Upper lobe of left lung (tissue), 4 donors: ENCODE data around the gene SBSN.

Experiments used
- EP300 ChIP-seq, 4 donors: sonication (generic); formaldehyde crosslinking; IDR thresholded peaks; one replicate each; pipeline ENCODE4 v1.5.1; 2017; ENCODE audit warnings: antibody characterized with exemption in 4 of 4, control low read depth in 2 of 4
- POLR2A ChIP-seq, 4 donors: fragments of 450-650 bp; IDR thresholded peaks; one replicate each; pipeline ENCODE4 v1.5.1; 2016 to 2017; ENCODE audit warnings: antibody characterized with exemption in 4 of 4, mild to moderate bottlenecking in 2 of 4
- POLR2AphosphoS5 ChIP-seq, 2 donors: sonication (generic); formaldehyde crosslinking; IDR thresholded peaks; one replicate each; pipeline ENCODE4 v1.5.1; 2017; ENCODE audit warnings: antibody characterized with exemption in 2 of 2
- TF ChIP-seq, protein P1 (sequence below), 6 experiments: fragments of 450-650 bp in 4 of 6; fragments of 200-600 bp in 2 of 6; sonication (generic) in 2 of 6; IDR thresholded peaks; one replicate each; pipeline ENCODE4 v1.5.1; 2016 to 2019; ENCODE audit warnings: antibody characterized with exemption in 6 of 6

DNA sequence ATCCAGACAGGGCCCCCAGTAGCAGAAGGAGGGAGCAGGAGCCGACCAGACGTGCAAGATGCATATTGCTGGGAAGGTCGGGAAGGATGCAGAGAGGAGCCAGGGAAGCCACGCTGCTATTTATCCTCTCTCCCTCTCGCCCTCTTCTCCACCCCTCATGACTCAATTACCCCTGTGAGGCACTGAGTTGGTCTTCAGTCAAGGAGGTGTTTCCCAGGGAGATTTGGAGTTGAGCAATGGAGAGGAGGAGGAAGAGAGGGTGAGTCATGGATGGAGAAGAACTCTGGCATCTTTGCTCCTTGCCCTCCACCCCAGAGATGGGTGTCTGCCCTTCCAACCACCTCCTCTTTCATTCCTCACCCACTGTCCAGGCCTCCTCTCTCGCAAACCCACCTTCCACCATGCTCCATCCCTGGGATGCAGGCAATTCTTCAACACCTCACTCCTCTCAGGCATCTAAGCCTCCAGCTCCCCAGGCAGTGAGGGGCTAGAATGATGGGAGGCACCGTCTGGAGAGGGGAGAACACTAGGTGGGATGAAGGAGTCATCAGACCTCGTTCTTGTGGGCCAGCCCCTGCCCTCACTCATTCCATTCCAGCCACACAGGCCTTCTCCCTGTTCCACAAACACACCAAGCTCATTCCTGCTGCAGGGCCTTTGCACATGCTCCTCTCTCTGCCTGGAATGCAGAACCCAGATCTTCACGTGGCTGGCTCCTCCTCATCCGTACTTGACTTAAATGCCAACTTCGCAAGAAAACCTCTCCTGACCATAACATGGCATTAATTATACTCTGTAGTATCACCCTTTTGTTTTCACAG is at the start of gene SBSN:
- TF ChIP-seq POLR2A (IDR thresholded peaks at IDR 0.05) (no peak), POLR2AphosphoS5 (IDR thresholded peaks at IDR 0.05) (no peak), EP300 (IDR thresholded peaks at IDR 0.05) (no peak)
- TF ChIP-seq, protein P1, sequence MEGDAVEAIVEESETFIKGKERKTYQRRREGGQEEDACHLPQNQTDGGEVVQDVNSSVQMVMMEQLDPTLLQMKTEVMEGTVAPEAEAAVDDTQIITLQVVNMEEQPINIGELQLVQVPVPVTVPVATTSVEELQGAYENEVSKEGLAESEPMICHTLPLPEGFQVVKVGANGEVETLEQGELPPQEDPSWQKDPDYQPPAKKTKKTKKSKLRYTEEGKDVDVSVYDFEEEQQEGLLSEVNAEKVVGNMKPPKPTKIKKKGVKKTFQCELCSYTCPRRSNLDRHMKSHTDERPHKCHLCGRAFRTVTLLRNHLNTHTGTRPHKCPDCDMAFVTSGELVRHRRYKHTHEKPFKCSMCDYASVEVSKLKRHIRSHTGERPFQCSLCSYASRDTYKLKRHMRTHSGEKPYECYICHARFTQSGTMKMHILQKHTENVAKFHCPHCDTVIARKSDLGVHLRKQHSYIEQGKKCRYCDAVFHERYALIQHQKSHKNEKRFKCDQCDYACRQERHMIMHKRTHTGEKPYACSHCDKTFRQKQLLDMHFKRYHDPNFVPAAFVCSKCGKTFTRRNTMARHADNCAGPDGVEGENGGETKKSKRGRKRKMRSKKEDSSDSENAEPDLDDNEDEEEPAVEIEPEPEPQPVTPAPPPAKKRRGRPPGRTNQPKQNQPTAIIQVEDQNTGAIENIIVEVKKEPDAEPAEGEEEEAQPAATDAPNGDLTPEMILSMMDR (IDR thresholded peaks at IDR 0.05), result no peak
